ENCODE measurements around the gene STN1. TPM values are rescaled to one million over a fixed set of nuclear protein-coding genes. Genes with fewer than 3 reads are reported as not detected.

STN1 gene
- total RNA-seq = 39.5 and 44.7 TPM in 2 replicates
- 43.5 and 73.0 TPM in 2 replicates for polyA plus RNA-seq

GRCh38 chr10:103918053-103918846, at the start of gene STN1:
Gene STN1 (minus strand): TSS chr10:103918184. CDS start chr10:103917594, 590 bp downstream.
- peak; percentile 98 for DNase-seq (ENCODE audit: low read depth in 1 of 2, low spot score in 1 of 2)
- peak within 1 kb of the TSS; percentile 66 for H3K4me3 ChIP-seq
- H3K9me3 ChIP-seq (ENCODE audit: low read depth) = no peaks in the 10 kb centered on the region
- no peak for TF ChIP-seq CTCF (IDR thresholded peaks at IDR 0.05; ENCODE audit: low read depth, low read length)
- no peaks in the 10 kb centered on the region for H3K36me3 ChIP-seq
- peaks cover 31% of the 10 kb centered on the region for H3K4me1 ChIP-seq (ENCODE audit: low read depth)
- no peaks in the 10 kb centered on the region for H3K27me3 ChIP-seq
- peak within 1 kb of the TSS; percentile 88 for H3K27ac ChIP-seq

GRCh38 chr10:103967448-103968071, 49.6 kb upstream of the STN1 start:
- Histone ChIP-seq H3K4me3 (peak overlapping the region; percentile 97), H3K9me3 (ENCODE audit: low read depth) (no peaks in the 10 kb centered on the region), H3K4me1 (ENCODE audit: low read depth) (peaks cover 10% of the 10 kb centered on the region), H3K27ac (peak overlapping the region; percentile 88), H3K27me3 (no peaks in the 10 kb centered on the region), H3K36me3 (no peaks in the 10 kb centered on the region)
- no peak for TF ChIP-seq CTCF (IDR thresholded peaks at IDR 0.05; ENCODE audit: low read depth, low read length)
- peak; percentile 36 for DNase-seq (ENCODE audit: low read depth in 1 of 2, low spot score in 1 of 2)

GRCh38 chr10:103966671-103967447, 48.9 kb upstream of the STN1 start, which contains the start of gene SLK:
Gene SLK (plus strand): TSS chr10:103967140. CDS start chr10:103967746, 606 bp downstream.
- H3K4me3 ChIP-seq = peak within 1 kb of the TSS; percentile 97
- H3K27ac ChIP-seq = peak within 1 kb of the TSS; percentile 88
- DNase-seq (ENCODE audit: low read depth in 1 of 2, low spot score in 1 of 2) = peak; percentile 86 to 89
- H3K36me3 ChIP-seq = no peaks in the 10 kb centered on the region
- H3K4me1 ChIP-seq (ENCODE audit: low read depth) = peaks cover 10% of the 10 kb centered on the region
- H3K27me3 ChIP-seq = no peaks in the 10 kb centered on the region
- TF ChIP-seq CTCF (IDR thresholded peaks at IDR 0.05; ENCODE audit: low read depth, low read length) = no peak
- no peaks in the 10 kb centered on the region for H3K9me3 ChIP-seq (ENCODE audit: low read depth)

- peak in 1 of 2 donors; percentile 62 for DNase-seq (ENCODE audit: low read depth in 1 of 2, low spot score in 1 of 2)
- no peaks in the 10 kb centered on the region for H3K9me3 ChIP-seq (ENCODE audit: low read depth)
- no peaks in the 10 kb centered on the region for H3K4me1 ChIP-seq (ENCODE audit: low read depth)
- no peak for TF ChIP-seq CTCF (IDR thresholded peaks at IDR 0.05; ENCODE audit: low read depth, low read length)
- H3K27ac ChIP-seq = no peak overlapping the region
- no peak overlapping the region for H3K4me3 ChIP-seq
- H3K27me3 ChIP-seq = peaks cover 15% of the 10 kb centered on the region
- no peaks in the 10 kb centered on the region for H3K36me3 ChIP-seq
Observed at GRCh38 chr10:103960103-103960502, 42.1 kb upstream of the STN1 start.

- no peaks in the 10 kb centered on the region for H3K36me3 ChIP-seq
- no peak overlapping the region for H3K4me3 ChIP-seq
- DNase-seq (ENCODE audit: low read depth in 1 of 2, low spot score in 1 of 2) = peak in 1 of 2 donors; percentile 56
- H3K27ac ChIP-seq = no peak overlapping the region
- peaks cover 15% of the 10 kb centered on the region for H3K27me3 ChIP-seq
- no peak for TF ChIP-seq CTCF (IDR thresholded peaks at IDR 0.05; ENCODE audit: low read depth, low read length)
- no peaks in the 10 kb centered on the region for H3K4me1 ChIP-seq (ENCODE audit: low read depth)
- no peaks in the 10 kb centered on the region for H3K9me3 ChIP-seq (ENCODE audit: low read depth)
Observed at GRCh38 chr10:103958996-103959395, 41.0 kb upstream of the STN1 start.
